Hepatocyte (in vitro differentiated cells): ENCODE results near the gene RAB6A. TPM values are rescaled to one million over a fixed set of nuclear protein-coding genes. Genes with fewer than 3 reads are reported as not detected.

Experiments used
- DNase-seq: peaks from one replicate; pipeline ENCODE4 v3.0.0-alpha.2; 2016; ENCODE audit warnings: low spot score
- H2AFZ ChIP-seq: fragments of 200-600 bp; sonication (generic); 2 replicates; pipeline ENCODE4 v1.6.0; 2016; ENCODE audit warnings: antibody characterized with exemption, mild to moderate bottlenecking
- H3K27ac ChIP-seq: fragments of 200-600 bp; sonication (generic); 2 replicates; pipeline ENCODE4 v1.5.1; 2016; ENCODE audit warnings: mild to moderate bottlenecking
- H3K27me3 ChIP-seq: fragments of 200-600 bp; sonication (generic); 2 replicates; pipeline ENCODE4 v1.6.1; 2016
- H3K36me3 ChIP-seq: fragments of 200-600 bp; sonication (generic); replicated peaks from 2 replicates; pipeline ENCODE4 v1.5.1; 2016; ENCODE audit warnings: low read depth; ENCODE audit not compliant: insufficient read depth
- H3K4me1 ChIP-seq: fragments of 200-600 bp; sonication (generic); 2 replicates; pipeline ENCODE4 v1.5.1; 2016; ENCODE audit warnings: mild to moderate bottlenecking, moderate library complexity; ENCODE audit not compliant: insufficient read depth
- H3K4me2 ChIP-seq: fragments of 200-600 bp; sonication (generic); 2 replicates; pipeline ENCODE4 v1.6.0; 2016
- H3K4me3 ChIP-seq: fragments of 200-600 bp; sonication (generic); 2 replicates; pipeline ENCODE4 v1.5.1; 2016; ENCODE audit warnings: mild to moderate bottlenecking
- H3K79me2 ChIP-seq: fragments of 200-600 bp; sonication (generic); 2 replicates; pipeline ENCODE4 v1.6.0; 2017; ENCODE audit warnings: mild to moderate bottlenecking
- H3K9me2 ChIP-seq: fragments of 200-600 bp; sonication (generic); replicated peaks from 2 replicates; pipeline ENCODE4 v1.6.0; 2017; ENCODE audit warnings: mild to moderate bottlenecking; ENCODE audit not compliant: insufficient read depth
- H3K9me3 ChIP-seq: fragments of 200-600 bp; sonication (generic); 2 replicates; pipeline ENCODE4 v1.5.1; 2016; ENCODE audit warnings: low read depth, mild to moderate bottlenecking
- H4K20me1 ChIP-seq: fragments of 200-600 bp; sonication (generic); 2 replicates; pipeline ENCODE4 v1.6.0; 2016; ENCODE audit warnings: mild to moderate bottlenecking; ENCODE audit not compliant: insufficient read depth, poor library complexity, severe bottlenecking
- CTCF ChIP-seq: fragments of 200-600 bp; sonication (generic); IDR thresholded peaks from 2 replicates; pipeline ENCODE4 v1.5.1; 2016; ENCODE audit warnings: antibody characterized with exemption, mild to moderate bottlenecking; ENCODE audit not compliant: poor library complexity
- EZH2 ChIP-seq: fragments of 200-600 bp; sonication (generic); IDR thresholded peaks from 2 replicates; pipeline ENCODE4 v1.6.1; 2016; ENCODE audit warnings: antibody characterized with exemption, mild to moderate bottlenecking, borderline replicate concordance
- EZH2phosphoT487 ChIP-seq: fragments of 200-600 bp; sonication (generic); IDR thresholded peaks from one replicate; pipeline ENCODE4 v1.6.1; 2018; ENCODE audit warnings: antibody characterized with exemption, mild to moderate bottlenecking, low read depth, moderate library complexity; ENCODE audit not compliant: unreplicated experiment, severe bottlenecking
- whole genome bisulfite sequencing: methylation state at CpG from one replicate; pipeline ENCODE4 v1.1.6; 2016; ENCODE audit warnings: low lambda C conversion rate; ENCODE audit errors: missing lambda C conversion rate; 5-methylcytosine and 5-hydroxymethylcytosine counted together
- polyA plus RNA-seq: library from polyadenylated mRNA; unstranded; fragments of >200 nt; fragmentation: Nextera tagmentation; extraction: Ambion mirVana; gene quantifications from 2 replicates; pipeline ENCODE4 v1.2.1, GENCODE V29; 2016
- total RNA-seq: library from RNA; depleted of rRNA; stranded (reverse); fragments of >200 nt; gene quantifications from 2 replicates; pipeline ENCODE4 v1.2.3, GENCODE V29; 2014

RAB6A gene
- total and polyA plus RNA-seq, 2 experiments from 2014 or later, result 85.8 to 99.5 TPM

- TF ChIP-seq EZH2, result no peak
- Histone ChIP-seq H3K9me2 (no peaks in the 10 kb centered on the region), H4K20me1 (no peaks in the 10 kb centered on the region), H3K4me2 (no peak overlapping the region), H3K9me3 (no peaks in the 10 kb centered on the region), H3K79me2 (no peaks in the 10 kb centered on the region), H3K36me3 (no peaks in the 10 kb centered on the region), H3K4me3 (no peak overlapping the region), H3K4me1 (peaks cover 5% of the 10 kb centered on the region), H3K27me3 (no peaks in the 10 kb centered on the region), H2AFZ (no peak overlapping the region), H3K27ac (no peak overlapping the region)
- 86% methylated on average over 4 of the region's 4 CpGs for WGBS
- DNase-seq, result no peak
These were observed 127.9 kb downstream of the RAB6A start for GRCh38 chr11:73632996-73633395.

GRCh38 chr11:73629907-73630306 lies 131.0 kb downstream of the RAB6A start:
- Histone ChIP-seq H4K20me1 (no peaks in the 10 kb centered on the region), H3K4me3 (no peak overlapping the region), H3K27ac (no peak overlapping the region), H3K79me2 (no peaks in the 10 kb centered on the region), H2AFZ (no peak overlapping the region), H3K4me1 (peaks cover 5% of the 10 kb centered on the region), H3K36me3 (no peaks in the 10 kb centered on the region), H3K4me2 (no peak overlapping the region), H3K27me3 (no peaks in the 10 kb centered on the region), H3K9me3 (no peaks in the 10 kb centered on the region), H3K9me2 (no peaks in the 10 kb centered on the region)
- DNase-seq, result no peak
- 88% methylated on average over 7 of the region's 7 CpGs for WGBS
- TF ChIP-seq EZH2phosphoT487 (no peak), CTCF (no peak)

GRCh38 chr11:73625696-73626318 lies 135.1 kb downstream of the RAB6A start:
- DNase-seq, result peak; percentile 84
- Histone ChIP-seq H4K20me1 (no peaks in the 10 kb centered on the region), H3K4me2 (no peak overlapping the region), H3K9me3 (no peaks in the 10 kb centered on the region), H3K4me1 (peaks cover 5% of the 10 kb centered on the region), H3K79me2 (no peaks in the 10 kb centered on the region), H3K9me2 (no peaks in the 10 kb centered on the region), H3K27me3 (no peaks in the 10 kb centered on the region), H2AFZ (no peak overlapping the region), H3K4me3 (no peak overlapping the region), H3K36me3 (no peaks in the 10 kb centered on the region), H3K27ac (no peak overlapping the region)
- WGBS, result 40% methylated on average over 19 of the region's 19 CpGs
- TF ChIP-seq CTCF (peak; percentile 92), EZH2 (no peak), EZH2phosphoT487 (no peak)

Other genes starting within 250 kb of the RAB6A start
- 21.1 and 24.5 TPM in 2 replicates for gene FAM168A, start 163.0 kb downstream of the RAB6A start, total RNA-seq
- 5.7 and 6.3 TPM in 2 replicates for gene FAM168A, start 163.0 kb downstream of the RAB6A start, polyA plus RNA-seq
- gene PLEKHB1, start 114.5 kb downstream of the RAB6A start, total RNA-seq, result 8.9 and 12.2 TPM in 2 replicates
- 14.3 and 14.8 TPM in 2 replicates for gene PLEKHB1, start 114.5 kb downstream of the RAB6A start, polyA plus RNA-seq
- 25.9 and 28.5 TPM in 2 replicates for gene MRPL48, start 26.8 kb upstream of the RAB6A start, total RNA-seq
- gene MRPL48, start 26.8 kb upstream of the RAB6A start, polyA plus RNA-seq, result 34.9 and 59.1 TPM in 2 replicates
- gene COA4, start 115.8 kb upstream of the RAB6A start, total RNA-seq, result 89.3 and 99.4 TPM in 2 replicates
- gene COA4, start 115.8 kb upstream of the RAB6A start, polyA plus RNA-seq, result 103 and 125 TPM in 2 replicates
- gene PAAF1, start 115.9 kb upstream of the RAB6A start, total RNA-seq, result 10.5 and 16.0 TPM in 2 replicates
- 31.0 TPM in 2 replicates for gene PAAF1, start 115.9 kb upstream of the RAB6A start, polyA plus RNA-seq
- 0.70 TPM in 1 of 2 replicates, not detected in the other for gene DNAJB13, start 190.0 kb upstream of the RAB6A start, total RNA-seq
- gene DNAJB13, start 190.0 kb upstream of the RAB6A start, polyA plus RNA-seq, result 0.18 TPM in 1 of 2 replicates, not detected in the other
- 8.0 and 9.3 TPM in 2 replicates for gene UCP2, start 221.8 kb upstream of the RAB6A start, total RNA-seq
- gene UCP2, start 221.8 kb upstream of the RAB6A start, polyA plus RNA-seq, result 34.9 and 60.7 TPM in 2 replicates
- 0.36 and 0.80 TPM in 2 replicates for gene UCP3, start 248.0 kb upstream of the RAB6A start, total RNA-seq
- gene UCP3, start 248.0 kb upstream of the RAB6A start, polyA plus RNA-seq, result not detected in 2 replicates